ENCODE results near the gene ATXN7L1. TPM values are rescaled to one million over a fixed set of nuclear protein-coding genes. Genes with fewer than 3 reads are reported as not detected.
A peak's percentile ranks its signal among the peaks of the same experiment; 100 is the strongest.

Gene ATXN7L1
- total RNA-seq, 3 donors from 2014 or later (not counting 1 experiment from before 2014, with no cell fraction given): 37.5 to 48.6 (median 47.9) TPM

DNA sequence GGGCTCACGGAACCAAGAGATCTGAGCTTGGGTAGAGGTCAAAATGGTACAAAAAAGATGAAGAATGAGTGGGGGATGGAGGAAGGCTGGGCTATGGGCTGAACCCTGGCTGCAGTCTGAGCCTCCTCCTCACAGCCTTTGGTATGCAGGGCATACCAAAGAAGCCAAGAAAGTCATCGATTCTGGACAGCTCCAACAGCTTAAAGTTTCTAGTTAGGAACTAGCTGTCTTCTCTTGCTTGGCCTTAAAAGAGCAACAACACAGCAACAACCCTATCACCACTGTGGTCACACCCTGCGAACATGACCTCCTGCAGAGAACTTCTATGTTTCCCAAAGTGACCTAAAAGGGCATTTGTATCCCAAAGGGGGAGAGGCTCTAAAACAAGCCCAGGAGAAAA, 169.0 kb downstream of the ATXN7L1 start:
- no peak for DNase-seq
- intact Hi-C loops (cut with micrococcal nuclease): no loop called here
- H3K9me3 Mint-ChIP-seq: peaks cover 5 to 8% of the 10 kb centered on the region in 2 donors
- no peaks in the 10 kb centered on the region for H3K27me3 Mint-ChIP-seq (ENCODE audit: low read depth in 2 of 2)
- no peaks in the 10 kb centered on the region for H3K27me3 ChIP-seq (ENCODE audit: control insufficient read depth, insufficient read depth, low read length)
- peaks cover 18% of the 10 kb centered on the region for H3K9me3 ChIP-seq (ENCODE audit: control insufficient read depth, insufficient read depth, low read length)
- peaks cover 27% of the 10 kb centered on the region in 2 donors for H3K4me1 Mint-ChIP-seq
- peaks cover 12% of the 10 kb centered on the region for H3K4me1 ChIP-seq (ENCODE audit: control insufficient read depth, insufficient read depth, low read length)
- H3K36me3 ChIP-seq (ENCODE audit: control insufficient read depth, insufficient read depth, low read length): no peaks in the 10 kb centered on the region
- no peak overlapping the region for H3K27ac ChIP-seq (ENCODE audit: low read length)
- 71% methylated on average over 3 of the region's 3 CpGs for WGBS (ENCODE audit: insufficient coverage)
- H3K27ac Mint-ChIP-seq: peak overlapping the region in 1 of 2 donors; percentile 5
- peaks cover 14% of the 10 kb centered on the region for H3K36me3 Mint-ChIP-seq
- peak in 2 of 3 donors; percentile 49 to 60 for ATAC-seq
- H3K4me3 Mint-ChIP-seq: peak overlapping the region; percentile 2
- H3K4me3 ChIP-seq (ENCODE audit: low read length): no peak overlapping the region
- TF ChIP-seq, protein P1, sequence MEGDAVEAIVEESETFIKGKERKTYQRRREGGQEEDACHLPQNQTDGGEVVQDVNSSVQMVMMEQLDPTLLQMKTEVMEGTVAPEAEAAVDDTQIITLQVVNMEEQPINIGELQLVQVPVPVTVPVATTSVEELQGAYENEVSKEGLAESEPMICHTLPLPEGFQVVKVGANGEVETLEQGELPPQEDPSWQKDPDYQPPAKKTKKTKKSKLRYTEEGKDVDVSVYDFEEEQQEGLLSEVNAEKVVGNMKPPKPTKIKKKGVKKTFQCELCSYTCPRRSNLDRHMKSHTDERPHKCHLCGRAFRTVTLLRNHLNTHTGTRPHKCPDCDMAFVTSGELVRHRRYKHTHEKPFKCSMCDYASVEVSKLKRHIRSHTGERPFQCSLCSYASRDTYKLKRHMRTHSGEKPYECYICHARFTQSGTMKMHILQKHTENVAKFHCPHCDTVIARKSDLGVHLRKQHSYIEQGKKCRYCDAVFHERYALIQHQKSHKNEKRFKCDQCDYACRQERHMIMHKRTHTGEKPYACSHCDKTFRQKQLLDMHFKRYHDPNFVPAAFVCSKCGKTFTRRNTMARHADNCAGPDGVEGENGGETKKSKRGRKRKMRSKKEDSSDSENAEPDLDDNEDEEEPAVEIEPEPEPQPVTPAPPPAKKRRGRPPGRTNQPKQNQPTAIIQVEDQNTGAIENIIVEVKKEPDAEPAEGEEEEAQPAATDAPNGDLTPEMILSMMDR (IDR thresholded peaks at IDR 0.05): no peak

DNA sequence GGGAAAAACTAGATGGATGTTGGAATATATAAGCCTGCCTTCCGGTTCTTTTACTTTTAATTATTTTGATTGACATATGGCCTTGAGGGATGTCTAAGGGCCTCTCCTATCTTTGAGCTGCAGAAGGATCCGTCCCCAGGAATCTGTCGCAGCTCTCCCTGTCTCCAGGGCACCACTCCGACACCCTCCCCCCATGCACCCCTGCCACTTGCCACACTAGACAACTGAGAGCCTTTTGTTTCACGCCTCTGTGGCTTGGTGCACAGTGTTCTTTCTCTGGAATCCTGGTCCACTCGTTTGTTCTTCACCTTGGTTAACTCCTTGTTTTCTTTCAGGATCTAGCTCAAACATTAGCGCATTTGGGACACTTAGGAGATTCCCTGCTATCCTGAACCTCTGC, 171.0 kb downstream of the ATXN7L1 start:
- H3K36me3 Mint-ChIP-seq: peaks cover 7% of the 10 kb centered on the region
- no peaks in the 10 kb centered on the region for H3K27me3 Mint-ChIP-seq (ENCODE audit: low read depth in 2 of 2)
- DNase-seq: no peak
- Histone ChIP-seq H3K4me1 (ENCODE audit: control insufficient read depth, insufficient read depth, low read length) (peaks cover 12% of the 10 kb centered on the region), H3K4me3 (ENCODE audit: low read length) (no peak overlapping the region), H3K9me3 (ENCODE audit: control insufficient read depth, insufficient read depth, low read length) (no peaks in the 10 kb centered on the region), H3K27me3 (ENCODE audit: control insufficient read depth, insufficient read depth, low read length) (no peaks in the 10 kb centered on the region), H3K27ac (ENCODE audit: low read length) (no peak overlapping the region), H3K36me3 (ENCODE audit: control insufficient read depth, insufficient read depth, low read length) (no peaks in the 10 kb centered on the region)
- TF ChIP-seq, protein P1 (IDR thresholded peaks at IDR 0.05): no peak
- H3K4me3 Mint-ChIP-seq: no peak overlapping the region
- peaks cover 2% of the 10 kb centered on the region in 2 donors for H3K9me3 Mint-ChIP-seq
- no peak overlapping the region for H3K27ac Mint-ChIP-seq
- H3K4me1 Mint-ChIP-seq: peaks cover 21 to 23% of the 10 kb centered on the region in 2 donors
- WGBS (ENCODE audit: insufficient coverage): 88% methylated on average over 7 of the region's 7 CpGs
- no peak for ATAC-seq
- intact Hi-C loops (cut with micrococcal nuclease): no loop called here

DNA sequence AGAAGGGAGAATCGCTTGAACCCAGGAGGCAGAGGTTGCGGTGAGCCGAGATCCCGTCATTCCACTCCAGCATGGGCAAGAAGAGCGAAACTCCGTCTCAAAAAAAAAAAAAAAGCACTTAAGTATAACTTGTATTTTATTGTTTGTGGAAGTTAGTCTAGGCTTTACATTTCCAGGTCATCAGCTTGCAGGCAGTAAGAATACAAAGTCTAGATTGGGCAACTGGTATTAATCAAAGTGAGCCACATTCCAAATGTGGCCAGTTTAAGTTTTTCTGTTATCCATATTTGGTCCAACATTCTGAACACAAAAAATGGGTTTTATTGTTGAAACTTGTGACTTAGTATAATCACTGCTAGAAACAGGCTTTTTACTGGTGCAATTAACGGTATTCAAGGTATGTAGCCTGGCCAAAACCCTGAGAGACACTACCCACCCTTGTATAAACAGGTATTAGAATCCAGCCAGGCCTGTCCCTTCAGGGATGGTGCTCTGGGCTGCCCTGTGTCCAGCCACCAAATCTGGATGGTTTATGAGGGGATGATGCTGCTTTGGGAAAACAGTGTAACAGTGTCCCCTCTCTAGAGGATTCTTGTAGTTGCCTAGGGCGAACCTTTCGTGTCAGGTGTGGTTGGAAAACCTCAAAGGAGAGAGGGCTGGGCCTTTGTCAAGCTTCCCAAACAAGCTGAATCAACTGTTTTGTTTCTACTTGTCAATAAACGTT, 173.0 kb downstream of the ATXN7L1 start:
- Mint-ChIP-seq H3K4me3 (no peak overlapping the region), H3K9me3 (no peaks in the 10 kb centered on the region), H3K27me3 (ENCODE audit: low read depth in 2 of 2) (no peaks in the 10 kb centered on the region), H3K36me3 (no peaks in the 10 kb centered on the region), H3K27ac (no peak overlapping the region), H3K4me1 (peaks cover 16 to 20% of the 10 kb centered on the region in 2 donors)
- intact Hi-C loops (cut with micrococcal nuclease): no loop called here
- Histone ChIP-seq H3K27ac (ENCODE audit: low read length) (no peak overlapping the region), H3K4me1 (ENCODE audit: control insufficient read depth, insufficient read depth, low read length) (peaks cover 12% of the 10 kb centered on the region), H3K27me3 (ENCODE audit: control insufficient read depth, insufficient read depth, low read length) (no peaks in the 10 kb centered on the region), H3K36me3 (ENCODE audit: control insufficient read depth, insufficient read depth, low read length) (no peaks in the 10 kb centered on the region), H3K9me3 (ENCODE audit: control insufficient read depth, insufficient read depth, low read length) (no peaks in the 10 kb centered on the region), H3K4me3 (ENCODE audit: low read length) (no peak overlapping the region)
- no peak for DNase-seq
- TF ChIP-seq, protein P1 (IDR thresholded peaks at IDR 0.05): no peak
- ATAC-seq: no peak
- WGBS (ENCODE audit: insufficient coverage): 96% methylated on average over 10 of the region's 10 CpGs

Data from natural killer cell (primary cell).